ENCODE results near the gene ACTL8.

Gene ACTL8

DNA sequence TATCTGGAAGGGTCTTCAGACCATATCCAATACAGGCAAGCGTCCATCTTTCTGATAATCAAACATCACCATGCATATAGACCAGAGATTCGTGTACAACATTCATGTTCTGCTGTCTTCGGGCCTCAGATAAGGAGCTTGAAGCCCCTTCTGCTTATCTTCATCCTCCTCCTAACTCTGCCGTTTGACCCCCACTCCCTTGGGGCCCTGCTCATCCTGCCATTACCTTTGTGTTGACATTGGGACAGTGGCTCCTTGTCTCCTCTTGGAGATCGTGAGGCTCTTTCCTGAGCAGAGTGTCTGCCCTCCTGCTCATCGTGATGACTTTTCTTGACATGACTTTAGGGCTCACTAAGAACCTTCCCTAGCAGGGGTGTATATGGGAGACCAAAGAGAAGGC, 37.3 kb downstream of the ACTL8 start:
- H4K20me1 ChIP-seq (ENCODE audit: insufficient read depth, low read length): no peaks in the 10 kb centered on the region

DNA sequence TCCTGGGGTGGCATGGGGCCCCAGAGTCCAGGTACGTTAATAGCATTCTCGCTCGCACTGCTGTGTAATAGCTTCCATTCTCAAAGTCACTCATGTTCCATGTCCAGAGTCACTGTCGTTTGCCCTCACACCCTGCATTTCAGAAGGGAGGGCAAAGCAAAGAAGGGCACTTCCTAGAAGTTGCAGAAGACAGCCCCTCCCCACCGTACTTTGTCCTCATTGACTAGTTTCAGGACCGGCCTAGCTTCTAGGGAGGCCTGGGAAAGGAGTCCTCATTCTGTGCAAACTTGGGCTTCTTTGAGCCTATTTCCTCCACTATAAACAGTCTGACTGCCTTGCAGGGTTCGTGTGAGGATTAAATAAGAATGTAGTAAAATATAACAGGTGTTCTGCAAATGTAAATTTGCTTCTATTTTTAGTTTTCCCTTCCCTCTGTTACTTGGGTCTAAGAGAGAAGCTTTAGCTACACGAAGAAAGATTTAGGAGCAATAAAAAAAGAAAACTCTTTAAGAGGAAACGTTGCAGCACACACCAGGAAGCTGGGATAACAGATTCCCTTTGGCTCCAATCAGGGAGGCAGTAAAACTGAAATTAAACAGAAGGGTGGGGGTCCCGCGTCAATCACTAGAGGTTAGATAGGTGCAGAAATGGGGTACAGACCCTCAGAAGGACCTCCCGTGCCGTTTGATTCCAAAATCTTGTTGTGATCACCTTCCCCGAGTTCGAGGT, 40.1 kb downstream of the ACTL8 start:
- no peaks in the 10 kb centered on the region for H4K20me1 ChIP-seq (ENCODE audit: insufficient read depth, low read length)
- H3K4me2 ChIP-seq (ENCODE audit: low read length): no peak overlapping the region
- H3K79me2 ChIP-seq (ENCODE audit: low read length): no peaks in the 10 kb centered on the region
- H3K27ac ChIP-seq (ENCODE audit: low read length): no peak overlapping the region
- H3K9ac ChIP-seq (ENCODE audit: low read length): no peak overlapping the region
- no peaks in the 10 kb centered on the region for H3K27me3 ChIP-seq (ENCODE audit: low read depth, low read length)
- no peak for TF ChIP-seq EZH2phosphoT487 (IDR thresholded peaks at IDR 0.05; ENCODE audit: low read depth)
- TF ChIP-seq, protein P1, sequence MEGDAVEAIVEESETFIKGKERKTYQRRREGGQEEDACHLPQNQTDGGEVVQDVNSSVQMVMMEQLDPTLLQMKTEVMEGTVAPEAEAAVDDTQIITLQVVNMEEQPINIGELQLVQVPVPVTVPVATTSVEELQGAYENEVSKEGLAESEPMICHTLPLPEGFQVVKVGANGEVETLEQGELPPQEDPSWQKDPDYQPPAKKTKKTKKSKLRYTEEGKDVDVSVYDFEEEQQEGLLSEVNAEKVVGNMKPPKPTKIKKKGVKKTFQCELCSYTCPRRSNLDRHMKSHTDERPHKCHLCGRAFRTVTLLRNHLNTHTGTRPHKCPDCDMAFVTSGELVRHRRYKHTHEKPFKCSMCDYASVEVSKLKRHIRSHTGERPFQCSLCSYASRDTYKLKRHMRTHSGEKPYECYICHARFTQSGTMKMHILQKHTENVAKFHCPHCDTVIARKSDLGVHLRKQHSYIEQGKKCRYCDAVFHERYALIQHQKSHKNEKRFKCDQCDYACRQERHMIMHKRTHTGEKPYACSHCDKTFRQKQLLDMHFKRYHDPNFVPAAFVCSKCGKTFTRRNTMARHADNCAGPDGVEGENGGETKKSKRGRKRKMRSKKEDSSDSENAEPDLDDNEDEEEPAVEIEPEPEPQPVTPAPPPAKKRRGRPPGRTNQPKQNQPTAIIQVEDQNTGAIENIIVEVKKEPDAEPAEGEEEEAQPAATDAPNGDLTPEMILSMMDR (IDR thresholded peaks at IDR 0.05; ENCODE audit: low read depth, low read length): no peak
- no peaks in the 10 kb centered on the region for H3K36me3 ChIP-seq (replicated peaks; ENCODE audit: low read depth, low read length)
- H3K9me3 ChIP-seq (ENCODE audit: insufficient read depth, low read length): no peaks in the 10 kb centered on the region
- no peak overlapping the region for H2AFZ ChIP-seq (ENCODE audit: low read depth, low read length)
- no peak overlapping the region for H3K4me3 ChIP-seq (ENCODE audit: low read length)
- H3K4me1 ChIP-seq (ENCODE audit: low read length): no peaks in the 10 kb centered on the region

More for the DNA sequence above, 37.3 kb downstream of the ACTL8 start:
- Histone ChIP-seq H3K4me3 (ENCODE audit: low read length) (no peak overlapping the region), H3K4me2 (ENCODE audit: low read length) (no peak overlapping the region), H3K36me3 (replicated peaks; ENCODE audit: low read depth, low read length) (no peaks in the 10 kb centered on the region), H3K27me3 (ENCODE audit: low read depth, low read length) (no peaks in the 10 kb centered on the region), H3K9me3 (ENCODE audit: insufficient read depth, low read length) (no peaks in the 10 kb centered on the region), H2AFZ (ENCODE audit: low read depth, low read length) (no peak overlapping the region), H3K9ac (ENCODE audit: low read length) (no peak overlapping the region), H3K27ac (ENCODE audit: low read length) (no peak overlapping the region), H3K79me2 (ENCODE audit: low read length) (no peaks in the 10 kb centered on the region), H3K4me1 (ENCODE audit: low read length) (no peaks in the 10 kb centered on the region)
- no peak for TF ChIP-seq EZH2phosphoT487 (IDR thresholded peaks at IDR 0.05; ENCODE audit: low read depth)
- TF ChIP-seq, protein P1 (IDR thresholded peaks at IDR 0.05; ENCODE audit: low read depth, low read length): no peak

DNA sequence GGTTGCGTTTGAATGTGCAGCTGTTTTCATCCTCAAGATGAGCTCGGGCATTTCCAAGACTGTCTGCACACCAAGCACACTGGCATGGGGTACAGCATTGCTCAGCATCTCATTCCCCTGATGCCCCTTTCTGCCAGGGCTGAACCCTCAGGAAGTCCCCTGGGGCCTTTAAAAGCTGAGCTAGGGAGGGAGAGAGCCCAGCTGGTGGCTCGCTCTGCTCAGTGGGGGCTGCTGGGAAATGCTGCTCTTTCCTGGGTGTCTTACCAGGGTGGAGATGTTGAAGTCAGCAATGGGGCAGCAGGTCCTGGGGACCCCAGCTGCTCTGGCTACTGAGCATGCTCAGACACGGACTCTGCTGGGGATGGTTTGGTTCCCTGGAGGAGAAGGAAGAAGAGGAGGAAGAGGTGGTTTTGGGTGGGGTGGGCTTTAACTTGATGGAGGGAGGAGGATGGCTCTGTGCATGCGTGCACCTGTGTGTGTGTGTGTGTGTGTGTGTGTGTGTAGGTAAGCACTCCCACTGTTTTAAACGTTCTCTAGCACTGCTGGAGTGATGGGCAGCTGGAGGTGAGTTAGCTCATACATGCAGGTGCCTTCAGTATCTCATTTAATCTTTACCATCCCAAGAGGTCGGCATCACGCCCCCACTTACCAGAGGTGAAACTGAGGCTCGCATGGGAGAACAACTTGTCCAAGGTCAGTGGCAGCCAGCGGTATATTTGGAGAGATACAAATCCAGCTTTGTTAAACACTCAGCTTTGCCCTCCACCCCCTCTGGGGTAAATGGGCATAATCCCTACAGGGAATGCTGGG, 40.9 kb downstream of the ACTL8 start:
- no peak overlapping the region for H3K9ac ChIP-seq (ENCODE audit: low read length)
- H2AFZ ChIP-seq (ENCODE audit: low read depth, low read length): no peak overlapping the region
- H3K4me2 ChIP-seq (ENCODE audit: low read length): no peak overlapping the region
- no peaks in the 10 kb centered on the region for H4K20me1 ChIP-seq (ENCODE audit: insufficient read depth, low read length)
- TF ChIP-seq, protein P1 (IDR thresholded peaks at IDR 0.05; ENCODE audit: low read depth, low read length): no peak
- no peak for TF ChIP-seq EZH2phosphoT487 (IDR thresholded peaks at IDR 0.05; ENCODE audit: low read depth)
- no peaks in the 10 kb centered on the region for H3K36me3 ChIP-seq (replicated peaks; ENCODE audit: low read depth, low read length)
- H3K27me3 ChIP-seq (ENCODE audit: low read depth, low read length): no peaks in the 10 kb centered on the region
- H3K27ac ChIP-seq (ENCODE audit: low read length): no peak overlapping the region
- no peaks in the 10 kb centered on the region for H3K9me3 ChIP-seq (ENCODE audit: insufficient read depth, low read length)
- no peaks in the 10 kb centered on the region for H3K4me1 ChIP-seq (ENCODE audit: low read length)
- H3K4me3 ChIP-seq (ENCODE audit: low read length): no peak overlapping the region
- no peaks in the 10 kb centered on the region for H3K79me2 ChIP-seq (ENCODE audit: low read length)

DNA sequence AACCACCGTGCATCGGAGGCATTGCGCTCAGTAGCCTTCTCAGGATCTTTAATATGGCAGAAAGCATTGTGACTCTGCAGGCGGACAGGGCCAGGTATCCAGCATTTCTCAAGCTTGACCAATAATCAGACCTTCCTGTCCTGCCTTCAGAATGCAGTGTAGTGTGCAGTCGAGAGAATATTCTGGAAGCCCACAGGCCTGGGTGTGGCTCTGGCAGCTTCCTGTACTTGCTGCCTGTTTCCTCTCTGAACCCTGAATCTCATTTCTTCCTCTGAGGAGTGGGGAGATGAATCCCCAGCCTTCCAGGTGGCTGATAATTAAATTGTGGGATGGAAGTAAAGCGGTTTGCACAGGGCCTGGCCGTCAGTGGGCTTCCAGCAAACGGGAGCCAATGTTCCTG, 42.3 kb downstream of the ACTL8 start:
- Histone ChIP-seq H3K36me3 (replicated peaks; ENCODE audit: low read depth, low read length) (no peaks in the 10 kb centered on the region), H2AFZ (ENCODE audit: low read depth, low read length) (no peak overlapping the region), H3K4me1 (ENCODE audit: low read length) (no peaks in the 10 kb centered on the region), H3K27me3 (ENCODE audit: low read depth, low read length) (no peaks in the 10 kb centered on the region), H3K4me3 (ENCODE audit: low read length) (no peak overlapping the region), H3K4me2 (ENCODE audit: low read length) (no peak overlapping the region), H3K79me2 (ENCODE audit: low read length) (no peaks in the 10 kb centered on the region), H4K20me1 (ENCODE audit: insufficient read depth, low read length) (no peaks in the 10 kb centered on the region), H3K9me3 (ENCODE audit: insufficient read depth, low read length) (no peaks in the 10 kb centered on the region), H3K9ac (ENCODE audit: low read length) (no peak overlapping the region), H3K27ac (ENCODE audit: low read length) (no peak overlapping the region)
- TF ChIP-seq, protein P1 (IDR thresholded peaks at IDR 0.05; ENCODE audit: low read depth, low read length): no peak
- no peak for TF ChIP-seq EZH2phosphoT487 (IDR thresholded peaks at IDR 0.05; ENCODE audit: low read depth)
